GM15510 (cell line): Measurements from ENCODE around the gene CLDN7.

Experiments
- POLR2A ChIP-seq: IDR thresholded peaks from 3 replicates; pipeline ENCODE4 v1.6.1; 2011; ENCODE audit warnings: borderline replicate concordance; ENCODE audit not compliant: insufficient read length; ENCODE audit errors: extremely low read depth

CLDN7 gene

GRCh38 chr17:7293159-7293558 is 30.9 kb upstream of the CLDN7 start:
- TF ChIP-seq POLR2A, result no peak

DNA sequence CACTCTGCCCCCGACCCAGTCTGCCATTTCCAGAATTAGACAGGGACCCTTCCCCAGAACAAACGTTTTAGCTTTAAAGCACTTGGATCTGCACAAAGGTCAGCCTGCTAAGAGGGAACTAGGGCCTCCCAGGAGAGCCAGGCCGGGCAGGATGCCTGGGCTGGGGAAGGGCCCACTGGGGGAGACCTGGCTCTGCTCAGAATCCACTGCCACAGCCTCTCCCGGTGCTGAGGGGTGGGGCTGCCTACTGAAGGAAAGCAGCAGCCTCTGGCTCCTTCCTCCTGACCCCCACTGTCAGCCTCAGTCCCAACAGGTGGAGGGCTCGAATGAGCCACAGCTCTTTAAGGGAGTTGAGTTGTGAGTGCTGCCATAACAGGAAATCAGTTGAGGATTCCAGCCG is 30.5 kb upstream of the CLDN7 start:
- TF ChIP-seq POLR2A, result no peak

- TF ChIP-seq POLR2A, result no peak
These were observed 29.9 kb upstream of the CLDN7 start for GRCh38 chr17:7292194-7292593.

DNA sequence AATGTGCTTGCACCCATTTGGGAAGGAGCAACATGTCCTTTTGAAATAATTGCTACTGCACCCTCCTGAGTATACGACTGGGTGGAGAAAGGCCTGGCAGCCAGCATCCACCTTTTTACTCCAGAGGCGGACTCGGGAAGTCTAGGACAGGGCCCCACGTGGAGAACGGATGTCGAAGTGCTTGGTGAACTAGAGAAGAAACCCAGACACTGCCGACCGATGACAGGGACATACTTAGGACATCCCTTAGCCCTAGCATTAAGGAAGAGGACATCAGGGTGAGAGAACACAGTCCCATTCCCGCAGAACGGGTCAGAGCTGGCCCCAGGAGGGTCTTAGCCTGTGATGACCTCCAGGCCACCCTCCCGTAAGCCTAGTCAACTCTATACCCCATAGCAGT is 28.4 kb upstream of the CLDN7 start:
- TF ChIP-seq POLR2A, result no peak

GRCh38 chr17:7290166-7290565 is 27.9 kb upstream of the CLDN7 start:
- no peak for TF ChIP-seq POLR2A

- no peak for TF ChIP-seq POLR2A
These were observed 27.2 kb upstream of the CLDN7 start for GRCh38 chr17:7289256-7290032.

DNA sequence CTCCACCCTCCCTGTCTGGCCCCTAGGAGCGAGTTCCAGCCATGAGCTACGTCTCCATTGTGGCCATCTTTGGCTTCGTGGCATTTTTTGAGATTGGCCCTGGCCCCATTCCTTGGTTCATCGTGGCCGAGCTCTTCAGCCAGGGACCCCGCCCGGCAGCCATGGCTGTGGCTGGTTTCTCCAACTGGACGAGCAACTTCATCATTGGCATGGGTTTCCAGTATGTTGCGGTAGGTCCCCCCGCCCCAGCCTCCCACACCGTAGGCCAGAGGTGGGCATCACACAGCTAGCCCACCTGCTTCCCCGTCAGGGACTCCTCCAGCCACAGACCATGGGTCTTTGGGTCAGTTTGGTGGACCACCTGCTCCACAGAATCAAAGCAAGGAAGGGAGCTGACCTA is 23.4 kb upstream of the CLDN7 start:
- TF ChIP-seq POLR2A, result no peak

- TF ChIP-seq POLR2A, result no peak
These were observed 22.6 kb upstream of the CLDN7 start for GRCh38 chr17:7284911-7285310.

DNA sequence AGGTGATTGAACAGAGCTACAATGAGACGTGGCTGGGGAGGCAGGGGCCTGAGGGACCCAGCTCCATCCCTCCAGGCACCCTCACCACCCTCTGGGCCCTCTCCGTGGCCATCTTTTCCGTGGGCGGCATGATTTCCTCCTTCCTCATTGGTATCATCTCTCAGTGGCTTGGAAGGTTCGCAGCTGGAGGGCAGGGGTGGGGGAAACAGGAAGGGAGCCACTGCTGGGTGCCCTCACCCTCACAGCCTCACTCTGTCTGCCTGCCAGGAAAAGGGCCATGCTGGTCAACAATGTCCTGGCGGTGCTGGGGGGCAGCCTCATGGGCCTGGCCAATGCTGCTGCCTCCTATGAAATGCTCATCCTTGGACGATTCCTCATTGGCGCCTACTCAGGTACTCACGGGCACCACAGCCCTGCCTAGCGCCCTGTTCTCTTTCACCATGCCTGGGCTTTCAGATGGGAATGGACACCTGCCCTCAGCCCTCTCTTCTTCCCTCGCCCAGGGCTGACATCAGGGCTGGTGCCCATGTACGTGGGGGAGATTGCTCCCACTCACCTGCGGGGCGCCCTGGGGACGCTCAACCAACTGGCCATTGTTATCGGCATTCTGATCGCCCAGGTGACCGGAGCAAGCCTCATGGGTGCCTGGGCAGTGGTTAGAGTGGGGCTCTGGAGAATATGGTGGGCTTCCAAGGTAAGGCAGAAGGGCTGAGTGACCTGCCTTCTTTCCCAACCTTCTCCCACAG is 21.4 kb upstream of the CLDN7 start:
- TF ChIP-seq POLR2A, result no peak

DNA sequence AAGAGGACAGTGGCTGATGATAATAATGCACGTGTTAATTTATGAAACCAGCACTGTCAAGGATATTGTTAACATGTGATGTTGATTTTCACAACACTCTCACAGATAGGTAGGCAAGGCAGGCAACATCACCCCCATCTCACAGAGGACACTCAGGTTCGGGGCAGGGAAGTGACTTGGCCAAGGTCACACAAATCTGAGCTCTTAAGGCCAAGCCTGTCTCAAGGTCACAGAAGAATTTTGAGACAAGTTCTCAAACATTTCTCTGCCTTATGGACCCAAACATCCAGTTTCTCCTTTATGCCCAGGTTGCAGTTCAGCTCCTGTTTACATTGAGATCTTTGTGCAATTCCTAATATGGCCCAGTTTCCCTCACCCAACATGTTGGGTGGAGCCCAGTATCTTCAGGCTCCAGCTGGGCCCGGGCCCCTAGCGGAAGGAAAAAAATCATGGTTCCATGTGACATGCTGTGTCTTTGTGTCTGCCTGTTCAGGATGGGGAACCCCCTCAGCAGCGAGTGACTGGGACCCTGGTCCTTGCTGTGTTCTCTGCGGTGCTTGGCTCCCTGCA is 20.6 kb upstream of the CLDN7 start:
- TF ChIP-seq POLR2A, result no peak

DNA sequence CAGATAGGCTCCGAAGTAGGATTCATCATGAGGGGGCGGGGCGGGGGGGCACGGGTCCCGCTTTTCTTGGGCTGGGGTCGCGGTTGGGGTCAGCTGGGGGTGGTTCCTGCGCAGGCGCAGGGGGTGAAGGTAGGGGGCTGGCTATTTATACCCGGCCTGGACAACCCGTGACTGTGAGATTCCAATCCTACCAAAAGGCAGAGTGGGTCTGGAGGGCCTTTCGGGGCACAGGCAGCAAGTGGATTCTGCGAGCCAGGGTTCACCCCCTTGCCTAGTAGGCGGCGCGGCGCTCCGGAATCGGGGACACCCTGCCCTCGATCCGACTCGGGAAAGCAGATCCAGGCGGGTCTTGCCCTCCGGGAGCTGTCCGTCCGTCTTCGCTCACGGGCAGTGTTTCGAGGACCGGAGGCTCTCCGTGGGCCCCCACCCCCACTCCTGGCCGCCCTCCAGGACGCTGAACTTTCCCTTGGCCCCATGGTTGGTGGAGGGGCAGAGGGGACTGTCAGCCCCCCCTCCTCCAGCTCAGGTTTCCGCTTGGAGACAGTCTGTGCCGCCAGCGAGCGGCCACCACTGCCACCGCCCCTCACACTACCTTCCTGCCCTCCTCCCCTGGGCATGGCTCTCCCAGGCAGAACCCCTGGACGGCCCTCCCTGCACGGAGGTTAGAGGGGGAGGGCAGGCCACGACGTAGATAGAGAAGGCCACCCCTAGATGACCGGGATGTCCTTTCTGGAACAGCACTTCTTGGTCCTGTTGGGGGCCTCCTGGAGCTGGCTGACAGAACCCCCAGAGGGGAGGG is 19.9 kb upstream of the CLDN7 start:
- TF ChIP-seq POLR2A, result no peak

DNA sequence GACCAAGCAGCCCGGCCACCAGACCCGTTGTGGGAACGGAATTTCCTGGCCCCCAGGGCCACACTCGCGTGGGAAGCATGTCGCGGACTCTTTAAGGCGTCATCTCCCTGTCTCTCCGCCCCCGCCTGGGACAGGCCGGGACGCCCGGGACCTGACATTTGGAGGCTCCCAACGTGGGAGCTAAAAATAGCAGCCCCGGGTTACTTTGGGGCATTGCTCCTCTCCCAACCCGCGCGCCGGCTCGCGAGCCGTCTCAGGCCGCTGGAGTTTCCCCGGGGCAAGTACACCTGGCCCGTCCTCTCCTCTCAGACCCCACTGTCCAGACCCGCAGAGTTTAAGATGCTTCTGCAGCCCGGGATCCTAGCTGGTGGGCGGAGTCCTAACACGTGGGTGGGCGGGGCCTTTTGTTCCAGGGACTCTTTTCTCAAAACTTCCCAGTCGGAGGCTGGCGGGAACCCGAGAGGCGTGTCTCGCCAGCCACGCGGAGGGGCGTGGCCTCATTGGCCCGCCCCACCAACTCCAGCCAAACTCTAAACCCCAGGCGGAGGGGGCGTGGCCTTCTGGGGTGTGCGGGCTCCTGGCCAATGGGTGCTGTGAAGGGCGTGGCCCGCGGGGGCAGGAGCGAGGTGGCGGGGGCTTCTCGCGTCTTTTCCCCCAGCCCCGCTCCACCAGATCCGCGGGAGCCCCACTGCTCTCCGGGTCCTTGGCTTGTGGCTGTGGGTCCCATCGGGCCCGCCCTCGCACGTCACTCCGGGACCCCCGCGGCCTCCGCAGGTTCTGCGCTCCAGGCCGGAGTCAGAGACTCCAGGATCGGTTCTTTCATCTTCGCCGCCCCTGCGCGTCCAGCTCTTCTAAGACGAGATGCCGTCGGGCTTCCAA is 19.0 kb upstream of the CLDN7 start, which contains the start of gene SLC2A4:
Gene SLC2A4 (plus strand): TSS at position 645 of the 879 bp plus-strand sequence. CDS start 217 bp downstream, at position 862.
- TF ChIP-seq POLR2A, result no peak

- no peak for TF ChIP-seq POLR2A
These were observed 18.3 kb upstream of the CLDN7 start for GRCh38 chr17:7280519-7281073.
